Type B pancreatic cell (in vitro differentiated cells): Measurements from ENCODE around the gene CAMKK1. TPM values are rescaled to one million over a fixed set of nuclear protein-coding genes. Genes with fewer than 3 reads are reported as not detected.

Experiments used
- DNase-seq: peaks from one replicate; pipeline ENCODE4 v3.0.0; 2021; ENCODE audit warnings: mixed read lengths; ENCODE audit not compliant: unreplicated experiment; ENCODE audit errors: extremely low spot score
- H3K27ac Mint-ChIP-seq: 2 replicates; pipeline ENCODE4 v1.8.0; 2021; ENCODE audit warnings: mild to moderate bottlenecking, mixed read lengths
- H3K27me3 Mint-ChIP-seq: 2 replicates; pipeline ENCODE4 v1.8.0; 2021; ENCODE audit warnings: mixed read lengths
- H3K36me3 Mint-ChIP-seq: 2 replicates; pipeline ENCODE4 v1.8.0; 2021; ENCODE audit warnings: mixed read lengths
- H3K4me1 Mint-ChIP-seq: one replicate; pipeline ENCODE4 v1.8.0; 2021; ENCODE audit warnings: mixed read lengths; ENCODE audit not compliant: unreplicated experiment
- H3K4me3 Mint-ChIP-seq: 2 replicates; pipeline ENCODE4 v1.8.0; 2021; ENCODE audit warnings: mild to moderate bottlenecking, mixed read lengths
- H3K9me3 Mint-ChIP-seq: 2 replicates; pipeline ENCODE4 v1.8.0; 2021; ENCODE audit warnings: mixed read lengths
- total RNA-seq: library from RNA; stranded (reverse); gene quantifications from 2 replicates; pipeline ENCODE4 v1.2.1, GENCODE V29; 2021; ENCODE audit warnings: low replicate concordance
- TF ChIP-seq, protein P1 (sequence below): fragments of 200-600 bp; sonication (generic); conservative IDR thresholded peaks from 2 replicates; pipeline ENCODE4 v1.5.0; 2021; ENCODE audit warnings: antibody characterized with exemption, mild to moderate bottlenecking

CAMKK1 gene
- total RNA-seq, 1 donor from 2014 or later = 2.7 TPM

GRCh38 chr17:3911271-3912053, 18.6 kb upstream of the CAMKK1 start:
- Mint-ChIP-seq H3K27ac (no peak overlapping the region), H3K4me3 (no peak overlapping the region), H3K36me3 (no peaks in the 10 kb centered on the region), H3K9me3 (no peaks in the 10 kb centered on the region), H3K4me1 (no peaks in the 10 kb centered on the region), H3K27me3 (no peaks in the 10 kb centered on the region)
- no peak for DNase-seq
- TF ChIP-seq, protein P1, sequence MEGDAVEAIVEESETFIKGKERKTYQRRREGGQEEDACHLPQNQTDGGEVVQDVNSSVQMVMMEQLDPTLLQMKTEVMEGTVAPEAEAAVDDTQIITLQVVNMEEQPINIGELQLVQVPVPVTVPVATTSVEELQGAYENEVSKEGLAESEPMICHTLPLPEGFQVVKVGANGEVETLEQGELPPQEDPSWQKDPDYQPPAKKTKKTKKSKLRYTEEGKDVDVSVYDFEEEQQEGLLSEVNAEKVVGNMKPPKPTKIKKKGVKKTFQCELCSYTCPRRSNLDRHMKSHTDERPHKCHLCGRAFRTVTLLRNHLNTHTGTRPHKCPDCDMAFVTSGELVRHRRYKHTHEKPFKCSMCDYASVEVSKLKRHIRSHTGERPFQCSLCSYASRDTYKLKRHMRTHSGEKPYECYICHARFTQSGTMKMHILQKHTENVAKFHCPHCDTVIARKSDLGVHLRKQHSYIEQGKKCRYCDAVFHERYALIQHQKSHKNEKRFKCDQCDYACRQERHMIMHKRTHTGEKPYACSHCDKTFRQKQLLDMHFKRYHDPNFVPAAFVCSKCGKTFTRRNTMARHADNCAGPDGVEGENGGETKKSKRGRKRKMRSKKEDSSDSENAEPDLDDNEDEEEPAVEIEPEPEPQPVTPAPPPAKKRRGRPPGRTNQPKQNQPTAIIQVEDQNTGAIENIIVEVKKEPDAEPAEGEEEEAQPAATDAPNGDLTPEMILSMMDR = no peak

- H3K27ac Mint-ChIP-seq = no peak overlapping the region
- no peaks in the 10 kb centered on the region for H3K27me3 Mint-ChIP-seq
- H3K36me3 Mint-ChIP-seq = no peaks in the 10 kb centered on the region
- H3K4me1 Mint-ChIP-seq = no peaks in the 10 kb centered on the region
- TF ChIP-seq, protein P1 = no peak
- H3K4me3 Mint-ChIP-seq = no peak overlapping the region
- H3K9me3 Mint-ChIP-seq = no peaks in the 10 kb centered on the region
- DNase-seq = no peak
Observed at GRCh38 chr17:3910420-3911270, 17.8 kb upstream of the CAMKK1 start.

GRCh38 chr17:3909257-3909656, 16.4 kb upstream of the CAMKK1 start:
- H3K4me1 Mint-ChIP-seq = no peaks in the 10 kb centered on the region
- no peak overlapping the region for H3K4me3 Mint-ChIP-seq
- no peak for DNase-seq
- H3K9me3 Mint-ChIP-seq = no peaks in the 10 kb centered on the region
- no peaks in the 10 kb centered on the region for H3K36me3 Mint-ChIP-seq
- TF ChIP-seq, protein P1 = no peak
- peak overlapping the region; percentile 35 for H3K27ac Mint-ChIP-seq
- H3K27me3 Mint-ChIP-seq = no peaks in the 10 kb centered on the region

DNA sequence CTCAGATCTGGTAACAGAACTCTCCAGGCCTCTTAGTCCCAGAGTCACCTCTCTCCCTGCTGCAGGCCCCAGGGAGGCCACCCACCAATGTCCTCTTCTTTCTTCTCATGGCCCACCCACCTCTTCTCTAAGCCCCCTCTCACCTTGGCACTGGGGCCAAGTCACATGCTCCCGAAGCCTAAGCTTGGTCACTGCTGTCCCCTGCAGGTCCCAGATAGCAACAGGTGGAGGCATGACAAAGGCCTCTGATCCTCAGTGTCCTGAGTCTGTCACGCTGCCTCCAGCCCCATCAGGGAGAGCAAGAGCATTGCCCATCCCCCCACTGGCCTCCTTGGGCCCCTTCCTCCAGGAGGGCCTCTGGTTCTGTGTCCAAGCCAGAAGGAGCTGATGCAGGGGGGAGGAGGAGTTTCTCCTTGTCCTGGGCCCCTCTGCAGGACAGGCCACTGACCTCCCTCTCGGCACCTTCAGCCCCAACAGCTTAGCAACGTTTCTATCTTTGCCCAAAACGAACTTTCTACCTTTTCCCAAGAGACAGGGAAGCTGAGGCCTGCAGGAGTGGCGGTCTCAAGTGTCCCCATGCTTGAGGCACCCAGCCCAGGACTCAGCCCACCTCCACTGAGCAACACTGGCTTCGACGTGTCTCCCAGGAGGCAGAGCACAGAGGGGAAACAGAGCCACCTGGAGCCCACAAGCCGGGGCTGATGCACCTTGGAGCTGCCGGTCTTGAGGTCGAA, 14.8 kb upstream of the CAMKK1 start:
- H3K36me3 Mint-ChIP-seq = no peaks in the 10 kb centered on the region
- no peak for DNase-seq
- H3K27ac Mint-ChIP-seq = no peak overlapping the region
- TF ChIP-seq, protein P1 = no peak
- H3K27me3 Mint-ChIP-seq = no peaks in the 10 kb centered on the region
- H3K4me3 Mint-ChIP-seq = no peak overlapping the region
- H3K9me3 Mint-ChIP-seq = no peaks in the 10 kb centered on the region
- H3K4me1 Mint-ChIP-seq = no peaks in the 10 kb centered on the region

DNA sequence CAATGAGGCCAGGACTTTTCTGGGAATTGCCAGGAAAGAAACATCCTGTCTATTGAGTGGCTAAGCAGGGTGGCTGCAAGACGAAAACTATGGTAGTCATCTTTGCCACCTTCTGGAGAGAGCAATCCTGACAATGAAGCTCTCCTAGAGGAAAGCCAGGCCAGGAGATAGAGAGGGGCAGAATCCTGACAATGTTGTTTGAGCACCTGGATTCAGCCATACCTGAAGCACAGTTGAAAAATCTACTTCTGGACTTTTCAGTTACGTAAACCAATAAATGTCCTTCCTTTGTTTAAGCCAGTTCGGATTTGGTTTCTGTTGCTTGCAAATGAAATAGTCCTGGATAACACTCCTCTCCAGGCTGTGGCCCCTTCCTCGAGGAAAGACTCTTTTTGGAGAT, 14.0 kb upstream of the CAMKK1 start:
- no peak overlapping the region for H3K27ac Mint-ChIP-seq
- H3K9me3 Mint-ChIP-seq = no peaks in the 10 kb centered on the region
- DNase-seq = no peak
- no peaks in the 10 kb centered on the region for H3K4me1 Mint-ChIP-seq
- no peak overlapping the region for H3K4me3 Mint-ChIP-seq
- no peaks in the 10 kb centered on the region for H3K27me3 Mint-ChIP-seq
- H3K36me3 Mint-ChIP-seq = no peaks in the 10 kb centered on the region
- TF ChIP-seq, protein P1 = no peak
